SKM-1 treated with dmso at 0.1 percent for 144 hours (cell line): ENCODE results near the gene TMEM108.
A peak's percentile ranks its signal among the peaks of the same experiment; 100 is the strongest.

ENCODE experiments used
- DNase-seq: peaks from one replicate; lab custom pipeline; 2025; ENCODE audit not compliant: unreplicated experiment; lab: John Stamatoyannopoulos, UW

TMEM108 gene

GRCh38 chr3:133329626-133330025 lies 291.4 kb downstream of the TMEM108 start:
- DNase-seq, result no peak

GRCh38 chr3:133330065-133330464 lies 291.9 kb downstream of the TMEM108 start:
- DNase-seq, result no peak

- no peak for DNase-seq
Observed at GRCh38 chr3:133330522-133330921, 292.3 kb downstream of the TMEM108 start.

- no peak for DNase-seq
Observed at GRCh38 chr3:133354721-133355120, 316.5 kb downstream of the TMEM108 start.

GRCh38 chr3:133360476-133360875 lies 322.3 kb downstream of the TMEM108 start:
- no peak for DNase-seq

- no peak for DNase-seq
Observed at GRCh38 chr3:133361011-133361410, 322.8 kb downstream of the TMEM108 start.

GRCh38 chr3:133361435-133361834 lies 323.2 kb downstream of the TMEM108 start:
- no peak for DNase-seq

GRCh38 chr3:133362539-133362938 lies 324.3 kb downstream of the TMEM108 start:
- DNase-seq, result no peak

GRCh38 chr3:133364704-133365103 lies 326.5 kb downstream of the TMEM108 start:
- no peak for DNase-seq

GRCh38 chr3:133366921-133367320 lies 328.7 kb downstream of the TMEM108 start:
- no peak for DNase-seq

GRCh38 chr3:133367403-133367802 lies 329.2 kb downstream of the TMEM108 start:
- no peak for DNase-seq

- no peak for DNase-seq
Observed at GRCh38 chr3:133367956-133368355, 329.8 kb downstream of the TMEM108 start.

GRCh38 chr3:133368371-133369067 lies 330.3 kb downstream of the TMEM108 start:
- DNase-seq, result no peak

GRCh38 chr3:133369068-133369440 lies 330.9 kb downstream of the TMEM108 start:
- DNase-seq, result no peak

- DNase-seq, result no peak
Observed at GRCh38 chr3:133371181-133371580, 333.0 kb downstream of the TMEM108 start.

GRCh38 chr3:133371676-133372075 lies 333.5 kb downstream of the TMEM108 start:
- no peak for DNase-seq

GRCh38 chr3:133374708-133375402 lies 336.7 kb downstream of the TMEM108 start:
- no peak for DNase-seq

GRCh38 chr3:133375403-133375745 lies 337.2 kb downstream of the TMEM108 start:
- DNase-seq, result no peak

- DNase-seq, result no peak
Observed at GRCh38 chr3:133376810-133377209, 338.6 kb downstream of the TMEM108 start.

- peak; percentile 72 for DNase-seq
Observed at GRCh38 chr3:133377396-133377795, 339.2 kb downstream of the TMEM108 start.

GRCh38 chr3:133379926-133380325 lies 341.7 kb downstream of the TMEM108 start:
- DNase-seq, result no peak

GRCh38 chr3:133380481-133381225 lies 342.5 kb downstream of the TMEM108 start:
- DNase-seq, result no peak
